GM12801 (cell line): ENCODE data around the gene CELF2.

Source experiments
- TF ChIP-seq, protein P1 (sequence below): IDR thresholded peaks from one replicate; pipeline ENCODE4 v1.5.1; 2011; ENCODE audit warnings: control low read depth; ENCODE audit not compliant: insufficient read length; ENCODE audit errors: extremely low read depth

CELF2 gene

GRCh38 chr10:11377267-11377666, 359.6 kb downstream of the CELF2 start:
- TF ChIP-seq, protein P1, sequence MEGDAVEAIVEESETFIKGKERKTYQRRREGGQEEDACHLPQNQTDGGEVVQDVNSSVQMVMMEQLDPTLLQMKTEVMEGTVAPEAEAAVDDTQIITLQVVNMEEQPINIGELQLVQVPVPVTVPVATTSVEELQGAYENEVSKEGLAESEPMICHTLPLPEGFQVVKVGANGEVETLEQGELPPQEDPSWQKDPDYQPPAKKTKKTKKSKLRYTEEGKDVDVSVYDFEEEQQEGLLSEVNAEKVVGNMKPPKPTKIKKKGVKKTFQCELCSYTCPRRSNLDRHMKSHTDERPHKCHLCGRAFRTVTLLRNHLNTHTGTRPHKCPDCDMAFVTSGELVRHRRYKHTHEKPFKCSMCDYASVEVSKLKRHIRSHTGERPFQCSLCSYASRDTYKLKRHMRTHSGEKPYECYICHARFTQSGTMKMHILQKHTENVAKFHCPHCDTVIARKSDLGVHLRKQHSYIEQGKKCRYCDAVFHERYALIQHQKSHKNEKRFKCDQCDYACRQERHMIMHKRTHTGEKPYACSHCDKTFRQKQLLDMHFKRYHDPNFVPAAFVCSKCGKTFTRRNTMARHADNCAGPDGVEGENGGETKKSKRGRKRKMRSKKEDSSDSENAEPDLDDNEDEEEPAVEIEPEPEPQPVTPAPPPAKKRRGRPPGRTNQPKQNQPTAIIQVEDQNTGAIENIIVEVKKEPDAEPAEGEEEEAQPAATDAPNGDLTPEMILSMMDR: no peak

GRCh38 chr10:11378835-11379234, 361.2 kb downstream of the CELF2 start:
- TF ChIP-seq, protein P1: no peak

DNA sequence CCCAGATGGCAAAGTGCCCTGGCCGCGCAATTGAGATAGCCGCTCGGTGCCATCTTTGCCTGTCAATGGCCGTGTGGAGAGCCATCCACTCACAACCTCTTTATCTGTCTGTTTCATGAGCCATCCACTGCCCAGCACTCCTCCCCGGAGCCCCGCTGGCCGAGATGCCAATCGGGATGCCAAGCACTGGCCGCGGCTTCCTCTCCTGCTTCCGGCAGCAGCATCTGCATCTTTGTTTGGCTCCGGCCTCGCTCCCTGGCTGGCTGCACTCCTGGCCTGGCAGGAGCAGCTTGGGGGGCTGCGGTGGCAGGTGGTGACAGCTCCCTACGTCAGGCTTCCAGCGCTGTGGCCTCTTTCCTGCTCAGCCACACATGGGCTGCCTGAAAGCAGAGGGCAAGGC, 362.1 kb downstream of the CELF2 start:
- TF ChIP-seq, protein P1: no peak

DNA sequence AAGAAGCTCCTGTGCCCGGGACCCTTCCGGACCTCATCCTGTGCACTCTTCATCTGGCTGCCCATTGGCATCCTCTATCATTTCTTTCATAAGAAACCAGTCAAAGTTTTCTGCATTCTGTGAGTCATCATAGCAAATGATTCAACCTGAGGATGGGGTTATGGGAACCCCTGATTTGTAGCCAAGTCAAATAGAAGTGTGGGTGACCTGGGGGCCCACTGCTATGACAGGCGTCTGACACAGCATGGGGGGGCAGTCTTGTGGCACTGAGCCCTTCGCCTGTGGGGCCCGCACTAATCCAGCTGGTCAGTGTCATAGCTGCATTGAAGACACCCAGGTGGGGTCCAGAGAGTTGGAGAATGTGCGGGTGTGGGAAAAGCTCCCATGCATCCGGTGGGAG, 363.4 kb downstream of the CELF2 start:
- TF ChIP-seq, protein P1: no peak

GRCh38 chr10:11381511-11381910, 363.8 kb downstream of the CELF2 start:
- TF ChIP-seq, protein P1: no peak

- TF ChIP-seq, protein P1: no peak
Measured at GRCh38 chr10:11382187-11382586, 364.5 kb downstream of the CELF2 start.

DNA sequence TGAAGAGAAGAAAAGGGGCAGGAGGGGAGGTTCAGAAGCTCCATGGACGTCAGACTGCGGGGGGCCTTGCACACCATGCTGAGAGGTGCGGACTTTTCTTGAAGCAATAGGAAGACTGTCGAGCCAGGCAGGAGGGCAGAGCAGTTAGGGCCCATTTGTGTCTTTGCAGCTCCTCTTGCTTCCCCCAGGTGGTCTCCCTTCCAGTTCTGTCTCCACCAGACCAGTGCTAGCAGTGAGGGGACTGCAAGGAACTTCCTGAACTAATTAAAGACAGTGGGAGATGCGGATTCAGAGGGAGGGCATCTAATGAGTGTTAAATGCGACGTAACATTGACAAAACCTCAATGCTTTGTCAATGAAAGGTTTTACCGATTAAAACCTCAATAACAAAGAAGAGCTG, 368.4 kb downstream of the CELF2 start:
- TF ChIP-seq, protein P1: no peak
